Heart left ventricle (tissue), 13 donors: Measurements from ENCODE around the gene PCSK6.

Source experiments
- POLR2A ChIP-seq, 2 donors: fragments of 450-650 bp; IDR thresholded peaks; one replicate each; pipeline ENCODE4 v1.6.1; 2017; ENCODE audit warnings: antibody characterized with exemption in 2 of 2, mild to moderate bottlenecking in 2 of 2, moderate library complexity in 2 of 2
- TF ChIP-seq, protein P1 (sequence below), 12 donors: fragments of 200-600 bp; sonication (generic) in 4 of 12; IDR thresholded peaks; one replicate each; pipeline versions ENCODE4 v1.5.0 to v1.8.0; 2018 to 2022; ENCODE audit warnings: antibody characterized with exemption in 12 of 12, mild to moderate bottlenecking in 5 of 12
- donor health status: ischemic (EF 13 %, LVEDD 7.1; RV severe dilation, severe dysfunction).
- donor health status: DM: no; HTN: yes; CAD: no.
- donor health status: DM: no; HTN: no; CAD: no.
- donor health status: ischemic (EF 25% LVEDD 6.9; RV normal size, moderate dysfunction).
- donor health status: ischemic (EF 25% LVEDD 5.7; RV mildly dilated, moderate dysfunction).
- donor health status: ischemic (EF 35%, LVEDD 5.7; RV mildly dilated, moderate dysfunction).
- donor health status: nonischemic (EF 11% LVEDD 7.7; RV severe dilation, severe dysfunction).
- donor health status: DM: yes; HTN: yes; CAD: no.
- donor health status: PGD.
- donor health status: ischemic (EF 29% LVEDD 5.4; RV normal size, mild dysfunction).
- donor health status: nonischemic (EF 23%, LVEDD 6.1; RV moderate dilation, normal function).

DNA sequence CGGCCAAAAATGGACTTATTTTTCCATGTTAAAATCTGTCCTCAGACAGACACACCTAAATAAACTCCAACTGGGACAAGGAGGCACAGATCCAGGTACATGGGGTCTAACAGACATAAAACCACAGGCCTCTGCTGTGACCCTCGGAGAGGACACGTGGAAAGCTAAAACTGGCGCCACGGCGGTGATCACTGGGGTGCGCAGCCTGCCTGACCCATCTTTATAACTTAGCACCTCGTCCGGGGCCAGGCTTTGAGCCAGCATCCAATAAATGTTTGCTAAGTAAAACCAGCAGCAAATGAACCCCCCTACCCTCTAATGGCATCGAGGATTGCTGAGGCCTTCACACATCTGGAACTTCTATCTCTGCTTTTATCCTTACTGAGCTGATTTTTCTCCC lies 15.3 kb downstream of the PCSK6 start:
- no peak for TF ChIP-seq POLR2A (IDR thresholded peaks at IDR 0.05)
- TF ChIP-seq, protein P1, sequence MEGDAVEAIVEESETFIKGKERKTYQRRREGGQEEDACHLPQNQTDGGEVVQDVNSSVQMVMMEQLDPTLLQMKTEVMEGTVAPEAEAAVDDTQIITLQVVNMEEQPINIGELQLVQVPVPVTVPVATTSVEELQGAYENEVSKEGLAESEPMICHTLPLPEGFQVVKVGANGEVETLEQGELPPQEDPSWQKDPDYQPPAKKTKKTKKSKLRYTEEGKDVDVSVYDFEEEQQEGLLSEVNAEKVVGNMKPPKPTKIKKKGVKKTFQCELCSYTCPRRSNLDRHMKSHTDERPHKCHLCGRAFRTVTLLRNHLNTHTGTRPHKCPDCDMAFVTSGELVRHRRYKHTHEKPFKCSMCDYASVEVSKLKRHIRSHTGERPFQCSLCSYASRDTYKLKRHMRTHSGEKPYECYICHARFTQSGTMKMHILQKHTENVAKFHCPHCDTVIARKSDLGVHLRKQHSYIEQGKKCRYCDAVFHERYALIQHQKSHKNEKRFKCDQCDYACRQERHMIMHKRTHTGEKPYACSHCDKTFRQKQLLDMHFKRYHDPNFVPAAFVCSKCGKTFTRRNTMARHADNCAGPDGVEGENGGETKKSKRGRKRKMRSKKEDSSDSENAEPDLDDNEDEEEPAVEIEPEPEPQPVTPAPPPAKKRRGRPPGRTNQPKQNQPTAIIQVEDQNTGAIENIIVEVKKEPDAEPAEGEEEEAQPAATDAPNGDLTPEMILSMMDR (IDR thresholded peaks at IDR 0.05), result no peak
